Spinal cord (tissue), 10 donors: ENCODE measurements around the gene ILF2. TPM values are rescaled to one million over a fixed set of nuclear protein-coding genes. Genes with fewer than 3 reads are reported as not detected.

Source experiments
- DNase-seq, 6 donors: peaks; one replicate each; pipeline versions ENCODE4 v3.0.0 to v3.0.0-alpha.2; 2013 to 2015; ENCODE audit warnings: low spot score in 6 of 6, low read depth in 4 of 6
- H3K27ac ChIP-seq: one replicate; pipeline ENCODE4 v1.5.1; 2013; ENCODE audit warnings: low read depth, low read length, control low read depth
- H3K27me3 ChIP-seq: one replicate; pipeline ENCODE4 v1.6.1; 2013; ENCODE audit warnings: low read length; ENCODE audit not compliant: control insufficient read depth, insufficient read depth
- H3K36me3 ChIP-seq: one replicate; pipeline ENCODE4 v1.6.1; 2013; ENCODE audit warnings: low read length; ENCODE audit not compliant: control insufficient read depth, insufficient read depth
- H3K4me1 ChIP-seq: one replicate; pipeline ENCODE4 v1.6.1; 2013; ENCODE audit warnings: low read length; ENCODE audit not compliant: control insufficient read depth, insufficient read depth
- H3K4me3 ChIP-seq: one replicate; pipeline ENCODE4 v1.5.1; 2013; ENCODE audit warnings: low read depth, low read length, control low read depth
- H3K9me3 ChIP-seq: one replicate; pipeline ENCODE4 v1.6.1; 2013; ENCODE audit warnings: low read length; ENCODE audit not compliant: control insufficient read depth, insufficient read depth
- whole genome bisulfite sequencing: methylation state at CpG from one replicate; pipeline ENCODE4 v1.1.5; 2013; ENCODE audit warnings: missing lambda C conversion rate; ENCODE audit not compliant: insufficient coverage; 5-methylcytosine and 5-hydroxymethylcytosine counted together
- polyA plus RNA-seq, 2 donors: library from polyadenylated mRNA; unstranded; fragments of 120-200 nt; gene quantifications; one replicate each; pipeline ENCODE4 v1.2.1, GENCODE V29; 2013; ENCODE audit not compliant: insufficient read length in 2 of 2
- total RNA-seq, 2 donors: library from RNA; depleted of rRNA in 1 of 2; stranded (reverse); fragments of 120-200 nt in 1 of 2; fragments of >200 nt in 1 of 2; gene quantifications; one replicate each; pipeline versions ENCODE4 v1.2.3 to v1.2.4, GENCODE V29; 2013 to 2014
- donor health status: healthy.

ILF2 gene
- total and polyA plus RNA-seq, 4 donors: 155 to 243 (median 211) TPM

DNA sequence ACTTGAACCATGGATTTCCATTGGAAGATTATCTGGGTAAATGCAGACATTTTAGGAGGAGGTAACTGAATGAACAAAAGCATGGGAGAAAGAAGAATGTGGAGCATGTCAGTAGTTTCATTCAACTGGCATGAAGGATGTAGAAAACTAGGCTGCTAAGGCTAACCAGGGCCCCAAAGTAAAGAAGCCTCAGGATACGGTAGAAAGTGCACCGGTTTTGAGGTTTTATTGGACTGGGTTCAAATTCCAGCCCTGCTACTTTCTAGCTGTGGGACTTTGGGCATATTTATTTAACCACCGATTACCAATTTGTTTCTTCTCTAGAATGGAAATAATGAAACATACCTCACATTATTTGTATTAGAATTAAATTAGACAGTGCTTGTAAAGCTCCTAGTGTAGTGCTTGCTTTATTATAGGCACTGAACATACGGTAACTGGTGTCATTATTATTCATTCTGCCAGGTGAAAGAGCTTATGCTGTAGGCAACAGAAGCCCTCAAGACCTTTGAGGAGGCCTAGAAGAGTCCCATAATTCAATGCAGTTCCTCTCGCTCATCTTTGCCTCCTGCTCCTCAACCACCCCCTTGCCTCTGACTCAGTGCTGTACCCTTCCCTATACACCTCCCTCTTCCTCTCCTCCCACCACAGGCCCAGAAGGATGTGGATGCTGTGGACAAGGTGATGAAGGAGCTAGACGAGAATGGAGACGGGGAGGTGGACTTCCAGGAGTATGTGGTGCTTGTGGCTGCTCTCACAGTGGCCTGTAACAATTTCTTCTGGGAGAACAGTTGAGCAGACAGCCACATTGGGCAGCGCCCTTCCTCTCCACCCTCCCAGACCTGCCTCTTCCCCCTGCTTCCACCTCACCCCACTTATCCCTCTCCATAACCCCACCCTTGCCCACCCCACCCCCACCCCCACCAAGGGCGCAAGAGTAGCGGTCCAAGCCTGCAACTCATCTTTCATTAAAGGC is 39.5 kb downstream of the ILF2 start:
- H3K27ac ChIP-seq: no peak overlapping the region
- 100% methylated on average over 1 of the region's 10 CpGs for WGBS
- peaks cover 58% of the 10 kb centered on the region for H3K4me1 ChIP-seq
- no peaks in the 10 kb centered on the region for H3K27me3 ChIP-seq
- H3K4me3 ChIP-seq: no peak overlapping the region
- DNase-seq: no peak
- H3K36me3 ChIP-seq: peaks cover 12% of the 10 kb centered on the region
- H3K9me3 ChIP-seq: no peaks in the 10 kb centered on the region

DNA sequence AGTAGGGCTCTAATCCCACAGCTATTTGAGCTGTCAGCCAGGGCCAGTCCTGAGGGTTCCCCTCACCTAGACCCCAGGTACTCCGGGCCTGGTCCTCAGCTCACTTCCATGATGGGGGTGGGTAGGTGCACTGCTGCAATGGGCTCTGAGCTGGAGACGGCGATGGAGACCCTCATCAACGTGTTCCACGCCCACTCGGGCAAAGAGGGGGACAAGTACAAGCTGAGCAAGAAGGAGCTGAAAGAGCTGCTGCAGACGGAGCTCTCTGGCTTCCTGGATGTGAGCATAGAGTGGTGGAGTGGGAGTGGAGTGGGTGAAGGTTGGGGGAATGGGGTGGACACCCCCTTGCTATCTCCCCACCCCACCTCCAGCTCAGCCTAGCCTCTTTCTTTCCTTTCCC is 40.4 kb downstream of the ILF2 start:
- Histone ChIP-seq H3K4me1 (peaks cover 55% of the 10 kb centered on the region), H3K27me3 (no peaks in the 10 kb centered on the region), H3K27ac (no peak overlapping the region), H3K36me3 (peaks cover 3% of the 10 kb centered on the region), H3K9me3 (no peaks in the 10 kb centered on the region), H3K4me3 (no peak overlapping the region)
- 89% methylated on average over 4 of the region's 7 CpGs for WGBS
- no peak for DNase-seq

DNA sequence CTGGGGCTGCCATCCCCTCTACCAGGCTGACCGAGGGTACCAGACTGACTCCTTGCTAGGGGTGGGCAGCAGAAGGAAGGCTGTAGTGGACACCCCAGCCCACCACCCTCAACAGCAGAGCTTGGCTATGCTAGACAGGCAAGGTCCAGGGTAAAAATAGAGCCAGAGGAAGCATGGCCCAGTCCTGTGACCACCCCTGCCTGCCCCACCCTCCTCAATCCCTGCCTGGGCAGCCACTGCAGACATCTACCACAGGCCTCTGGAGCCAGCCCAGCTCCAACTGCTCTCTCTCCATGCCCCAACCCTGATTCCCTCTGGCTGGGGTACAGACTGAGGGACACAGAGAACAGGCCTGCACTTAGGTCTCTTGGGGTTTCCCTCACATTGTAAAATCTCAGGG is 40.8 kb downstream of the ILF2 start:
- H3K9me3 ChIP-seq: no peaks in the 10 kb centered on the region
- peaks cover 51% of the 10 kb centered on the region for H3K4me1 ChIP-seq
- H3K36me3 ChIP-seq: no peaks in the 10 kb centered on the region
- H3K27me3 ChIP-seq: no peaks in the 10 kb centered on the region
- no peak overlapping the region for H3K27ac ChIP-seq
- H3K4me3 ChIP-seq: no peak overlapping the region
- no peak for DNase-seq
- no CpG with 5 or more reads among the region's 1 CpG for WGBS

DNA sequence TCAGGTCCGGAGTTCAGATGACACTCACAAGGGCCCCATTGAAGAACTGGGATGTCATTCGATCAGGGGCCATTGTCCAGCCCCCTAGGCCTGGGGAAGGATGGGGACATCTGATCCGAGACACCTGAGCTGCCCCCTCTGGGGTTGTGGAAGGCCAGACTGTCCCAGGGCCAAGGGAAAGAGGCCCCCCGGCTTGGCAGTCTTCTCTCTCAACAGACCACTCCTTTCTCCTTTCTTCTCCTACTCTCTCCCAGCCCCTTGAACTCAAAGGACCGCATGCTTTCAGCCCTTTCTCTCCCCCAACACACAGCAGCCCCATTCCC is 41.5 kb downstream of the ILF2 start:
- no peaks in the 10 kb centered on the region for H3K36me3 ChIP-seq
- DNase-seq: no peak
- no peak overlapping the region for H3K4me3 ChIP-seq
- H3K27me3 ChIP-seq: no peaks in the 10 kb centered on the region
- no peak overlapping the region for H3K27ac ChIP-seq
- H3K4me1 ChIP-seq: peaks cover 49% of the 10 kb centered on the region
- no peaks in the 10 kb centered on the region for H3K9me3 ChIP-seq
- 52% methylated on average over 4 of the region's 5 CpGs for whole genome bisulfite sequencing

DNA sequence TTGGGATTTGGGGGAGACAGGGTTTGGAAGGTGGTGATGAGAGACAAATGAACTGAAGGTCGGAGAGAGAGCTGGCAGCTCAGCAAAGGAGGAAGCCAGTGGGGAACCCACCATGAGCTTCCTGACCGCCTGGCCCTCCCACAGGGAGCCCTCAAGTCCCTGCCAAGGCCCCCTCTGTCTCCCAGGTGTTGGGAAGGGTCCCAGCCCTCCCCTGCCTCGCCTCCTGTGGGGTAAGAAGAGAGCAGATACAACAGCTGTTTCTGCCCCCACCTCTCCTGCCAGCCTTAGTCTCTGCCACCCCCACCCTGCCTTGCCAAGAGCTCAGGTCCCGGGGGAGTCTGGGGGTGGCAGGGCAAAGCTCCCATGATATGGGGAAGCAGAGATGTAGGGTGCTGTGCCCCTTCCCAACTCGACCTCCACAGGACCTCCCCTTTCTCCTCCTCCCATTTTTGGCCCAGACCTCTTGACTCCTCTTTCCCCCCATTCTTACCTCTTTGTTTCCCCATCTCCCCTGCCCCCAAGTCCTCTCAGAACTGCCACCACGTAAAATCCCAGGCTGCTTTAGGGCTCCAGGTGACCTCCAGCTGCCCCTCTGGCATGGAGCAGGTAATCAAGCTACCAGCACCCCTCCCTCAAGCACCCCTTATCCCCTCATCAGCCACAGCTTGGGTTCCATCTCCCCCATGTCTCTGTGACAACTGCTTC is 42.0 kb downstream of the ILF2 start:
- WGBS: 63% methylated on average over 2 of the region's 6 CpGs
- Histone ChIP-seq H3K9me3 (no peaks in the 10 kb centered on the region), H3K4me1 (peaks cover 49% of the 10 kb centered on the region), H3K27ac (no peak overlapping the region), H3K4me3 (no peak overlapping the region), H3K27me3 (no peaks in the 10 kb centered on the region), H3K36me3 (no peaks in the 10 kb centered on the region)
- no peak for DNase-seq

DNA sequence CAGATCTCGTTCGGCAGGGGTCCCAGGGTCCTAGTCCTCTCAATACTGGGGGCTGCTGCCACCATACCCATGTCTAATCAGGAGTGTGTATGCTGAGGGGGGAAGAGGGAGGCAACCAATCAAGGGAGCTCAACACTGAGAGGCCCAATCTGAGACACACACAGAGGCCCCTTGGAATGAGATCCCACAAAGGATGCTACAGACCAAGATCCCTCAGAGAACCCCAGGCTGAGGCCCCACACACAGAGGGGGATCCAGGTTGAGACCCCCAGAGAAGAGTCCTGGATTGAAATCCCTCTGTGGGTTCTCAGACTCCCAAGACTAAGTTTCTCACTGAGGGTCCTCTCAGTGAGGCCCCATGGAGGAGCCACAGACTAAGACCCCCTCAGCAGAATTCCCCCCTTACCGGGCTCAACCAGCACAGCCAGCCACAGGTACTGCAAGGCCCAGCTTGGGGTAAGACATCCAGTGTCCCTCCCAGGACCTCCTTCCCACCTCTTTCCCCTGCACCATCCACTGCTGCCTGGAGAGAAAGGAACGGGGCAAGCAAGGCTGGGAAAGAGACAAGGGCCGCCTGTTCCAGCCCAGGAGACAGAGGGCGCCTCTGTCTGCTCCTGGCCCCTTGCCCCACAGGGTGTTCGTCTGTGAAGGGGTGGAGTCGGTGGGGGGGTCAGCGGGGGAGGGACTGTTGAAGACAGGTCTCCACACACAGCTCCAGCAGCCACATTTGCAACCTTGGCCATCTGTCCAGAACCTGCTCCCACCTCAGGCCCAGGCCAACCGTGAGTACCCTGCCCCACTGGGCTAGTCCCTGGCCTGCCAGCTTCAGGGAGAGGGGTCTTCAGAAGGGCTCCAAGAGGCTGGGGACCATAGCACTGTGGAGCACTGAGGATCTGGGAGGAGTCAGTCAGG is 42.8 kb downstream of the ILF2 start, which contains the start of gene S100A1:
S100A1 (plus strand) TSS at position 720 of the 912 bp plus-strand sequence. CDS start 2,088 bp downstream, outside the sequence.
- DNase-seq: no peak
- Histone ChIP-seq H3K4me3 (peak within 1 kb of the TSS; percentile 40), H3K27me3 (no peaks in the 10 kb centered on the region), H3K4me1 (peaks cover 42% of the 10 kb centered on the region), H3K36me3 (no peaks in the 10 kb centered on the region), H3K9me3 (no peaks in the 10 kb centered on the region), H3K27ac (peak within 1 kb of the TSS; percentile 75)
- WGBS: 55% methylated on average over 4 of the region's 10 CpGs

DNA sequence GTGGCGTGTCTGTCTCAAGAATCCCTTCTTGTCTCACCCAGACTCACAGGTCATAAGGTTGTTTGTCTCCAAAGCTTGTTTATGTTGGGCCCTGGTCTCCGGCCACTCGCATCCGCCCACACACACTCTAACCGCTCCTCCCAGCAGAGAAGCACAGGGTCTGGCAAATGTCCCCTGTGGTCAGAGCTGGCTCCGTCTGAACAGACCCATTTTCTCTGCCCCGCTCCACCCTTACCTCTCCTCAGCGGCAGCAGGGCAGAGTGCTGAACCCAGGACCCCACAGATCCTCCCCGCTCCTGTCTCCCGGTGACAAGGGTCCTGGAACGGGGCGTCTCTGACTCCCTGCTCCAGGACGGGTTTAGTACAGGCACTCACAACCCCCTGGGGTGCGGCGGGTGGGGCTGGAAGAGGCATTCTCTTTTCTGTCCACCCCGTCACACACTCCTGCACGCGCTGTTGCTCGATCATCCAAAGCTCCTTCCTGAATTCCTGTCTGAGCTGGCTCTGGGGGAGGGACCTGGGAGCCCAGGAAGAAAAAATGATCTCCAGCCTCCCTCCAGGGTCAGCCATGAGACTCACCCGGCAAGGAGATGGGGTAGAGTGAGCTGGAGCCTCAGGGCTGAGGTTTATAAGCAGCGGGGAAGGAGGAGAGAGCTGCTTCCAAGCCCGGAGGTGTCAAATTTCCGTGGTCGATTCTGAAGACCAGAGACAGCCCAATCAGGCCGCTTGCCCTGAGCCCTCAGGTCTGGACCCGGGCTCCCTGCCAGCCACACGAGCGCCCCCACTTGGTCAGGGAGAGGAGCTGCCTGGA is 43.7 kb downstream of the ILF2 start, which contains the start of gene S100A13:
S100A13 (minus strand) TSS at position 602 of the 811 bp plus-strand sequence. CDS start 1,033 bp downstream, outside the sequence.
- Histone ChIP-seq H3K9me3 (no peaks in the 10 kb centered on the region), H3K4me1 (peaks cover 42% of the 10 kb centered on the region), H3K4me3 (peak within 1 kb of the TSS; percentile 40), H3K27ac (peak within 1 kb of the TSS; percentile 75), H3K36me3 (no peaks in the 10 kb centered on the region), H3K27me3 (no peaks in the 10 kb centered on the region)
- DNase-seq: peak in 2 of 6 donors; percentile 72 to 78
- 9% methylated on average over 20 of the region's 28 CpGs for WGBS

DNA sequence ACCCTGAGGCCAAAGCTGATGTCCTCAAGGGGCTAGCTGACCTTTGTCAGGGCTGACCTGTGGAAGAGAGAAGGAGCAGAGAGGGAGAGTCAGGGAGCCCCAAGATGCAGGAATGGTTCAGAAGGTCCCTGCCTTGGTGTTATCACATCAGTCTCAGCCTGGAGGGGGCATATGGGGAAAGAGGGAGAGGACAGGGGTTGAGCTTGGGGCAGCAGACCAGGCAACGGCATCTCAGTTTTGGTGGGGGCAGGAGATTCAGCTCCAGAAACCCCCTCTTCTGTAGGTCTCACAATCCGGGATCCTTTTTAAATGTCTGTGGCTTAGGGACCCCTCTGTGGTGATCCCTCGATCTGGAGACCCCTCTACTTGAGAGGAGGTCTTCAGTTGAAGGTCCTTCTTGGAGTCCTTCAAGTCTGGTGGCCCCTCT is 44.3 kb downstream of the ILF2 start:
- DNase-seq: no peak
- Histone ChIP-seq H3K4me3 (peak overlapping the region; percentile 40), H3K27me3 (no peaks in the 10 kb centered on the region), H3K4me1 (peaks cover 42% of the 10 kb centered on the region), H3K9me3 (no peaks in the 10 kb centered on the region), H3K36me3 (no peaks in the 10 kb centered on the region), H3K27ac (peak overlapping the region; percentile 75)
- no CpG with 5 or more reads among the region's 3 CpGs for WGBS
